A549 (cell line): ENCODE measurements around the gene TCAIM.

Experiments
- BCL3 ChIP-seq: fragments of >200 bp; sonication (Bioruptor Twin); formaldehyde crosslinking; IDR thresholded peaks from 3 replicates; pipeline ENCODE4 v1.6.1; 2016
- EP300 ChIP-seq, 2 experiments: fragments of >200 bp; sonication (Bioruptor Twin); formaldehyde crosslinking; IDR thresholded peaks; 2 replicates in 1 of 2; 3 replicates in 1 of 2; pipeline ENCODE4 v1.6.1; 2016 to 2017
- HOXA7 ChIP-seq: fragments of 250-450 bp; sonication (Bioruptor Pico); IDR thresholded peaks from 2 replicates; pipeline ENCODE4 v1.5.0; 2020; ENCODE audit warnings: mild to moderate bottlenecking, moderate library complexity
- NR3C1 ChIP-seq: fragments of >200 bp; sonication (Bioruptor Twin); formaldehyde crosslinking; IDR thresholded peaks from 3 replicates; pipeline ENCODE4 v1.6.1; 2017
- POLR2A ChIP-seq: IDR thresholded peaks from 2 replicates; pipeline ENCODE4 v1.6.1; 2012; ENCODE audit warnings: mild to moderate bottlenecking, low read length
- ZSCAN20 ChIP-seq: fragments of 250-450 bp; sonication (Bioruptor Pico); IDR thresholded peaks from 2 replicates; pipeline ENCODE4 v1.8.0; 2022; ENCODE audit warnings: mild to moderate bottlenecking, moderate library complexity

- no peak for TF ChIP-seq HOXA7 (CRISPR knock-in tag)
- TF ChIP-seq BCL3: no peak
- no peak for TF ChIP-seq NR3C1
- no peak for TF ChIP-seq POLR2A
- no peak for TF ChIP-seq EP300 (IDR thresholded peaks at IDR 0.05)
- TF ChIP-seq ZSCAN20 (CRISPR knock-in tag): no peak
Measured at GRCh38 chr3:44392489-44392888, 53.9 kb downstream of the TCAIM start.
